KG1 (cell line): ENCODE results near the gene STARD10.

Experiments used
- DNase-seq: peaks from one replicate; lab custom pipeline; 2025; lab: John Stamatoyannopoulos, UW

The STARD10 gene

DNA sequence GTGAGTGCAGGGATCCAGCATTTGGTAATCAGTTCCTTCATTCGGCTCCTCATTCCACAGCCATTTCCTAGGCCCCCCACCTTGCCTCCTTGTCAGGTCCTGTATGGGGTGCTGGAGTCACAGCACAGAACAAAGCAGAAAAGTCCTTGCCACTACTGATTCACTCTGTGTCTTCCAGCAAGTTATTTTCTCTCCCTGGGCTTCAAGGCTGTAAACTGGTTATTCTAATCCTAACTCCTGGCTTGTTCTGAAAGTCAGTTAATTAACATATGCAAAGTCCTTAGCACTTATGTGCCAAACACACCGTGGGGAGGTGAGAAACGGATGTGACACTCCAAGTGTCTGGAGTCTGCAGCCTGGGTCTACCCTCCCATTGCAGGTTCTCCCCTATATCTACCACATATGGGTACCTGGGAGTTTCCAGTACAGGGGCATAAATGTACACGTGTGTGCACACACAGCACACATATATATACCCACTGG is 89.0 kb downstream of the STARD10 start:
- DNase-seq = no peak
